ENCODE measurements around the gene PPIA.
A peak's percentile ranks its signal among the peaks of the same experiment; 100 is the strongest.
"Not testable (repeated sequence)": the region's sequence is repeated elsewhere in the genome, so short reads cannot be mapped to it uniquely, and the experiment has no call there.

The PPIA gene

DNA sequence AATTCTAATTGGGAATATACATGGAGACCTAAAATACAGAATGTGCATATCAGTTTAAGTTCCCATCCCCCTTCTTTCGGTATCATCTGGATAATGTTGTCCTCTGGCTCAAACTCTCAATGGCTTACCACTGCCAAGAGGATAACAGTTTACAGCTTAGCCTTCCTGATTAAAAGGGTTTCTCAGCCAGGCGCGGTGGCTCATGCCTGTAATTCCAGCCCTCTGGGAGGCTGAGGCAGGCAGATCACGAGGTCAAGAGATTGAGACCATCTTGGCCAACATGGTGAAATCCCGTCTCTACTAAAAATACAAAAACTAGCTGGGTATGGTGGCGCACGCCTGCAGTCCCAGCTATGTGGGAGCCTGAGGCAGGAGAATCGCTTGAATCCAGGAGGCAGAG, 46.2 kb downstream of the PPIA start:
- not testable (repeated sequence) for DNase-seq

- not testable (repeated sequence) for DNase-seq
Observed at GRCh38 chr7:44843440-44843839, 47.0 kb downstream of the PPIA start.

DNA sequence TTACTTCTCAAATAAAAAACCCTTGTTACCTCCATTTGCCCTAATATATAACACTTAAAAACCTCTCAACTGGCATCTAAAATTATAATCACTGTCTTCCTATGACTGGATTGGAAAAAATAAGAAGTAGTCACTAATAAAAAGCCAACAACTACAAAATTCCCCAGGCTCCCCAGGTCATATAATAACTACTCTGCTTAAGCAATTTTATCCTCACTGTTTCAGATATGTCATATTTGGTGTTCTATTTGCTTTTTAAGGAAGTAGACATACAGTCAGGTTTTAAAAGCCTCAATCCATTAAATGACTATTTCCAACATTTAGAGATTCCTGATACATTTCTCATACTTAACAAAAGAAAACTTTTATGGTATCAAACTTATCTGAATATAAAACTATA, 49.0 kb downstream of the PPIA start:
- no peak for DNase-seq

DNA sequence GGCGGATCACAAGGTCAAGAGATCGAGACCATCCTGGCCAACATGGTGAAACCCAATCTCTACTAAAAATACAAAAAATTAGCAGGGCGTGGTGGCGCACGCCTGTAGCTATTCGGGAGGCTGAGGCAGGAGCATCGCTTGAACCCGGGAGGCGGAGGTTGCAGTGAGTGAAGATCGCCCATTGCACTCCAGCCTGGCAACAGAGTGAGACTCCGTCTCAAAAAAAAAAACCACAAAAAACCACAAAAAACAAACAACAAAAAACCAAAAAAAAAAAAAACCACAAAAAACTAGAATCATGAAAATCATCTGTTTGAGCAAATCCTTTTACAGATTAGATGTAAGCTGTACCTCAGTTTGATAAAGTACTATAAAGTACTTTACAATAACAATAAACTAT, 49.9 kb downstream of the PPIA start:
- DNase-seq = peak in 3 of 5 experiments; percentile 23 to 44 (median 44)

DNA sequence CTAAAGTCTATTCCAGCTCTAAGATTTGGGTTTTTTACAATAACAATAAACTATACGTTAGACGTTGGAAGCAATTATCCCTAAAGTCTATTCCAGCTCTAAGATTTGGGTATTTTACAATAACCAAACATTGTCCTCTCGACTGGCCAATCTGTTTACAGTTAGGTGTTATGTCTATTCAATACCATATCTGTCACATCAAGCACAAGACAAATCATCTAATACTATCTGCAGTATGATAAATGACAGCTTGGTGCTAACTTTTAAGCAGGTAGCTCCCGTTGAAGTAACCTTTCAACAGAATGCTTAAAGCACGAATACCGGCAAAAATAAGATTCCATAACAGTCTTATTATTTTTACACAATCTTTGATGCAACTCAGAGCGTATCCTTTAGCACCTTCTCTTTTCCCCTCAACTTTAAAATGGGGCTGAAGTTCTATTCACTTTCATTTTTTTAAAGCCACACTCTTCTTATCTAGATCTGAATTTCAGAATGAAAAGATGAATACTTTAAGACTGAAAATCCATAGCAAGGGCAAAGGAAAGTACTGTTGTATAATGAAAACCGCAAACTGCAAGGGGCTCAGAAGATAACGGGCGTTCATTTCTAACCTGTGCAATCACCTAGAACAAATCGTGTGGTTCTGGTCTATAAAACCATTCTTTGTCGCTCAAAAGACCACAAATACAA, 50.5 kb downstream of the PPIA start:
- peak in 1 of 5 experiments; percentile 92 for DNase-seq

DNA sequence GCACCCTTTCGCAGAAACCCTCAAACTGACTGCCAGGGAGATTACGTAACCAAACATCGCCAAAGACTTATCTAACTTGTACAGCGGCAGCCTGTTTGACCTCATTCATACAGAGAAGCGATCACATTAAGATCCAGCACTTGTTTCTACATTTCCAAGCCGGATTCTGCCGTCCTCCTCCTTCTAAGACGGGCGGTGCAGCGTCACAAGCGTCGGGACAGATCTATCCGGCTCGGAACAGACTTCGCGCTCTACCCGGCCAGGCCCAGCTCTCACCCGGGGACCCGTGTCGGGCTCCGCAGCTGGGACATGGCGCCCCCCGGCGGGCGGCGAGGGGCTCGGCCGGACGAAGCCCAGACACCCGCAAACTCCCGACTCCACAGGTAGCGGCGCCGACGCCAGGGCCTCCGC, 51.0 kb downstream of the PPIA start:
- peak; percentile 61 to 91 (median 74) for DNase-seq

- peak; percentile 99 to 100 (median 100) for DNase-seq
Observed at GRCh38 chr7:44847920-44848634, 51.6 kb downstream of the PPIA start, which contains the start of gene H2AZ2. TSS of gene H2AZ2 (minus strand) at chr7:44848087. CDS start at chr7:44847971, 116 bp downstream.

DNA sequence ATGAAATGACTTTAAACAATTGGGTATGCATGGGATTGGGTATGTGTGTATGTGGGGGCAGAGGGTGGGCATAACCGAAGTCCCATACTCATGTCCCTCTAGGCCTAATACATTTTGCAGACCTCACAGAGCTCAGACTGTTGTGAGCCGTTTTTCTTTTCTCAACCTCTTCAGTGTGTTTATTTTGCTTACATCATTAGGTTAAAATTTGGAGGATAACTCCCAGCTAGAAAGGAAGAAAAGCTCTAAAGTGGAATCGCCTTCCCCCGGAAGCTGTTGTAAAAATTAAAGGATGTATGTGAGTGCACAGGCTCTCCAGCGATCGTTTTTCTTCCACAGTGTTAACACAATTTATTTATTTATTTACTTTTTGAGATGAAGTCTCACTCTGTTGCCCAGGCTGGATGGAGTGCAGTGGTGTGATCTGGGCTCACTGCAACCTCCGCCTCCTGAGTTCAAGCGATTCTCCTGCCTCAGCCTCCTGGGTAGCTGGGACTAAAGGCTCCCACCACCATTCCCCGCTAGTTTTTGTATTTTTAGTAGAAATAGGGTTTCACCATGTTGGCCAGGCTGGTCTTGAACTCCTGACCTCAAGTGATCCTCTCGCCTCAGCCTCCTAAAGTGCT, 52.9 kb downstream of the PPIA start:
- DNase-seq = no peak

GRCh38 chr7:44849885-44850544, 53.5 kb downstream of the PPIA start:
- peak in 1 of 5 experiments; percentile 68 for DNase-seq

- no peak for DNase-seq
Observed at GRCh38 chr7:44852590-44852989, 56.1 kb downstream of the PPIA start.
